ENCODE results near the gene CRYBG2. TPM values are rescaled to one million over a fixed set of nuclear protein-coding genes. Genes with fewer than 3 reads are reported as not detected.

Gene CRYBG2
- total and polyA plus RNA-seq, 2 of the 8 experiments (the other 6 are each of a cell fraction or from before 2014, with no cell fraction given), result 14.2 to 17.0 TPM

DNA sequence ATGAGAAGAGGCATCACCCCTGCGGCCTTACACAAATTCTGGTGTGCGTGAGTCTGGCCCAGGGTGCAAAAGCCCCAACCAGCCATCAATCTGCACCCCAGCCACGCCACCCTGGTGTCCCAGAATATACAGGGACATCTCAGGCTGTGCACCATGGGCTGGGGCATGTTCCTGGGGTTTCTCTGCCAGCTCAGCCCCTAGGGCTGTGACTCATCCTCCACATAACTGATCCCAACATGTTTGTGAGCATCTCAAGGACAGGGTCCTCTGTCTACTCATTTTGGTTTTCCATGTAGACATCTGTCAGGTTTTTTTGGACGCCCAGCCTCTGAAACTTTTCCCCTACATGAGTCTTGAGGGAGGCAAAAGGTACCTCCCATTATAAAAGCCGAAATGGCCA is 18.1 kb upstream of the CRYBG2 start (continued):
- TF ChIP-seq GTF2F1 (IDR thresholded peaks at IDR 0.05; ENCODE audit: borderline replicate concordance, low read depth, low read length) (no peak), RNF2 (IDR thresholded peaks at IDR 0.05; ENCODE audit: borderline replicate concordance, low read depth, low read length, missing control alignments, poor library complexity, severe bottlenecking) (no peak), RAD21 (IDR thresholded peaks at IDR 0.05 in 1 of 2, conservative IDR thresholded peaks at IDR 0.05 in 1 of 2; ENCODE audit: low read depth in 2 of 2, low read length in 2 of 2) (no peak), SAP30 (IDR thresholded peaks at IDR 0.05; ENCODE audit: insufficient read depth, insufficient replicate concordance, low read length) (no peak), TAF1 (IDR thresholded peaks at IDR 0.05; ENCODE audit: low read depth, low read length) (no peak), TAF7 (optimal IDR thresholded peaks at IDR 0.05; ENCODE audit: borderline replicate concordance, low read depth, low read length) (no peak), SRF (IDR thresholded peaks at IDR 0.05; ENCODE audit: low read depth, low read length) (no peak), JUND (IDR thresholded peaks at IDR 0.05; ENCODE audit: low read length) (no peak), SUZ12 (IDR thresholded peaks at IDR 0.05; ENCODE audit: low read length) (no peak)
